GM12801 (cell line): ENCODE measurements around the gene TENM4.

Experiments used
- TF ChIP-seq, protein P1 (sequence below): IDR thresholded peaks from one replicate; pipeline ENCODE4 v1.5.1; 2011; ENCODE audit warnings: control low read depth; ENCODE audit not compliant: insufficient read length; ENCODE audit errors: extremely low read depth

The TENM4 gene

GRCh38 chr11:79374727-79375126 lies 66.1 kb downstream of the TENM4 start:
- TF ChIP-seq, protein P1, sequence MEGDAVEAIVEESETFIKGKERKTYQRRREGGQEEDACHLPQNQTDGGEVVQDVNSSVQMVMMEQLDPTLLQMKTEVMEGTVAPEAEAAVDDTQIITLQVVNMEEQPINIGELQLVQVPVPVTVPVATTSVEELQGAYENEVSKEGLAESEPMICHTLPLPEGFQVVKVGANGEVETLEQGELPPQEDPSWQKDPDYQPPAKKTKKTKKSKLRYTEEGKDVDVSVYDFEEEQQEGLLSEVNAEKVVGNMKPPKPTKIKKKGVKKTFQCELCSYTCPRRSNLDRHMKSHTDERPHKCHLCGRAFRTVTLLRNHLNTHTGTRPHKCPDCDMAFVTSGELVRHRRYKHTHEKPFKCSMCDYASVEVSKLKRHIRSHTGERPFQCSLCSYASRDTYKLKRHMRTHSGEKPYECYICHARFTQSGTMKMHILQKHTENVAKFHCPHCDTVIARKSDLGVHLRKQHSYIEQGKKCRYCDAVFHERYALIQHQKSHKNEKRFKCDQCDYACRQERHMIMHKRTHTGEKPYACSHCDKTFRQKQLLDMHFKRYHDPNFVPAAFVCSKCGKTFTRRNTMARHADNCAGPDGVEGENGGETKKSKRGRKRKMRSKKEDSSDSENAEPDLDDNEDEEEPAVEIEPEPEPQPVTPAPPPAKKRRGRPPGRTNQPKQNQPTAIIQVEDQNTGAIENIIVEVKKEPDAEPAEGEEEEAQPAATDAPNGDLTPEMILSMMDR, result no peak

DNA sequence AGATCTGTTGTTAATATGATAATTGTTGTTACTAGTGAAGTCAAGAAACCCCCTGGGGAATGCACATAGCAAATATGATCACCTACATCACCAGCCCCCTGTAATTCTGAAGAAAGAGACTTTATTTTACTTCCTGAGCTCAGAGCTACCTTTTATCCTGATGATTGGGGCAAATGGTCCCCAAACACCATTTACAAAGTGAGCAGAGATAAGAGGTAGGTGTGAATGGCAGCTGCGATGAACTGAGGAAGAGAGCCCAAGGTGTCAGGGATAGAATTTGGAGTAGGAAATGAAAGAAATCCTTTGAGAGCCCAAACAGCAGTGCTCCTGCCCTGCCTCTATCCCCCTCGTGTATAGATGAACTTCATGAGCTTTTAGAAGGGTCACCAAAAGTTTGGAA lies 69.1 kb downstream of the TENM4 start:
- TF ChIP-seq, protein P1, result no peak

- TF ChIP-seq, protein P1, result no peak
Measured at GRCh38 chr11:79371152-79371551, 69.7 kb downstream of the TENM4 start.

GRCh38 chr11:79369055-79369454 lies 71.8 kb downstream of the TENM4 start:
- TF ChIP-seq, protein P1, result no peak

- TF ChIP-seq, protein P1, result no peak
Measured at GRCh38 chr11:79367844-79368243, 73.0 kb downstream of the TENM4 start.

DNA sequence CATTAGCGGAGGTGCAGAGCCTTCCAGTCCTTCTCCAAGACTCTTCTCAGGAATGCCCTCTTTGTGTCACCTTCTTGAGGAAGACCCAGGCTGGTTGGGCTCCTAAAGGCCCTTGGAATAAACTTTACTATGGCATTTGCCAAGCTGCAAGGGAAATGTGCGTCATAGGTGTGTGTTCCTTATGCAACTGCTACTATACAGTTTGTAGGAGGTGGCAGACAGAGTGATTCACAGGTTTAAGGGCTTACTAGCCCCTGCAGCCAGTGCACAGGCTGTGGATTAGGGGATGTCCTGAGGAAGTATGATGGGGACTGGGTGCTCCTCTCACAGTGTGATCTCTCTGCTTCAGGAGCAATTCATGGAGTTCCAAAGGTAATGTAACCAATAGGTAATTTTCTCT lies 74.6 kb downstream of the TENM4 start:
- TF ChIP-seq, protein P1, result no peak

GRCh38 chr11:79363861-79364378 lies 76.9 kb downstream of the TENM4 start:
- TF ChIP-seq, protein P1, result no peak
